Measurements from ENCODE around the gene ZBTB25. TPM values are rescaled to one million over a fixed set of nuclear protein-coding genes. Genes with fewer than 3 reads are reported as not detected.

The ZBTB25 gene
- polyA plus RNA-seq, 1 of the 3 experiments (the other 2 are of a cell fraction): 4.5 TPM

- H3K36me3 ChIP-seq (replicated peaks in 1 of 2; ENCODE audit: control insufficient read depth in 1 of 2, insufficient read depth in 2 of 2, low read length in 1 of 2): peaks cover 5 to 13% of the 10 kb centered on the region in 2 experiments
- H3K4me1 ChIP-seq (ENCODE audit: control insufficient read depth in 1 of 2, insufficient read depth in 2 of 2, low read depth in 1 of 2, low read length in 1 of 2): peaks cover 0 to 12% of the 10 kb centered on the region in 2 experiments; a peak in 2 of 4 replicates
- H4K20me1 ChIP-seq (ENCODE audit: insufficient read depth): peaks cover 90% of the 10 kb centered on the region
- H3K9me2 ChIP-seq: no peaks in the 10 kb centered on the region
- 90% methylated on average over 2 of the region's 2 CpGs for WGBS (ENCODE audit: low lambda C conversion rate)
- no peak overlapping the region for H3K4me2 ChIP-seq
- peaks cover 5% of the 10 kb centered on the region for H3F3A ChIP-seq (replicated peaks; ENCODE audit: insufficient read depth)
- H3K9me3 ChIP-seq: no peaks in the 10 kb centered on the region
- POLR2A ChIA-PET: no interaction called here
- H3K27ac ChIP-seq (ENCODE audit: low read depth in 2 of 2, low read length in 1 of 2): no peak overlapping the region
- DNase-seq: no peak
- no peaks in the 10 kb centered on the region for H3K27me3 ChIP-seq (ENCODE audit: insufficient read depth)
- no peak overlapping the region for H3K4me3 ChIP-seq (ENCODE audit: low read depth in 2 of 2, low read length in 1 of 2)
- H2AFZ ChIP-seq (ENCODE audit: low read depth): no peak overlapping the region
- TF ChIP-seq SIN3A (IDR thresholded peaks at IDR 0.05; ENCODE audit: borderline replicate concordance, low read depth, low read length) (no peak), REST (IDR thresholded peaks at IDR 0.05; ENCODE audit: low read depth, low read length) (no peak), CHD2 (IDR thresholded peaks at IDR 0.05; ENCODE audit: low read length, partially characterized antibody) (no peak), FOSL2 (IDR thresholded peaks at IDR 0.05; ENCODE audit: borderline replicate concordance, low read depth) (no peak), NFIC (IDR thresholded peaks at IDR 0.05; ENCODE audit: borderline replicate concordance) (no peak), FOXM1 (IDR thresholded peaks at IDR 0.05; ENCODE audit: low read depth) (no peak), RFX5 (IDR thresholded peaks at IDR 0.05; ENCODE audit: low read length) (no peak), EZH2phosphoT487 (IDR thresholded peaks at IDR 0.05; ENCODE audit: borderline replicate concordance, low read depth) (no peak), RXRA (IDR thresholded peaks at IDR 0.05; ENCODE audit: borderline replicate concordance, low read depth) (no peak)
- TF ChIP-seq, protein P1, sequence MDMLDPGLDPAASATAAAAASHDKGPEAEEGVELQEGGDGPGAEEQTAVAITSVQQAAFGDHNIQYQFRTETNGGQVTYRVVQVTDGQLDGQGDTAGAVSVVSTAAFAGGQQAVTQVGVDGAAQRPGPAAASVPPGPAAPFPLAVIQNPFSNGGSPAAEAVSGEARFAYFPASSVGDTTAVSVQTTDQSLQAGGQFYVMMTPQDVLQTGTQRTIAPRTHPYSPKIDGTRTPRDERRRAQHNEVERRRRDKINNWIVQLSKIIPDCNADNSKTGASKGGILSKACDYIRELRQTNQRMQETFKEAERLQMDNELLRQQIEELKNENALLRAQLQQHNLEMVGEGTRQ (IDR thresholded peaks at IDR 0.05; ENCODE audit: borderline replicate concordance, low read depth, low read length): no peak
- TF ChIP-seq, protein P2, sequence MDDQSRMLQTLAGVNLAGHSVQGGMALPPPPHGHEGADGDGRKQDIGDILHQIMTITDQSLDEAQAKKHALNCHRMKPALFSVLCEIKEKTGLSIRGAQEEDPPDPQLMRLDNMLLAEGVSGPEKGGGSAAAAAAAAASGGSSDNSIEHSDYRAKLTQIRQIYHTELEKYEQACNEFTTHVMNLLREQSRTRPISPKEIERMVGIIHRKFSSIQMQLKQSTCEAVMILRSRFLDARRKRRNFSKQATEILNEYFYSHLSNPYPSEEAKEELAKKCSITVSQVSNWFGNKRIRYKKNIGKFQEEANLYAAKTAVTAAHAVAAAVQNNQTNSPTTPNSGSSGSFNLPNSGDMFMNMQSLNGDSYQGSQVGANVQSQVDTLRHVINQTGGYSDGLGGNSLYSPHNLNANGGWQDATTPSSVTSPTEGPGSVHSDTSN (IDR thresholded peaks at IDR 0.05): no peak
- no peak overlapping the region for H3K9ac ChIP-seq
- CTCF ChIA-PET: interaction anchor here (0.9 kb wide), 1 partner anchor 50 kb away, joined by 3 read pairs; no protein-coding TSS in a partner anchor
- H3K79me2 ChIP-seq (ENCODE audit: insufficient read depth): peaks cover 99% of the 10 kb centered on the region
Observed at GRCh38 chr14:64513271-64513670, 9.6 kb upstream of the ZBTB25 start.

All from SK-N-SH (cell line).